ENCODE results near the gene CYBA. TPM values are rescaled to one million over a fixed set of nuclear protein-coding genes. Genes with fewer than 3 reads are reported as not detected.
"Not testable (repeated sequence)": the region's sequence is repeated elsewhere in the genome, so short reads cannot be mapped to it uniquely, and the experiment has no call there.

The CYBA gene
- total RNA-seq, 1 donor from 2014 or later: 116 TPM

GRCh38 chr16:88613293-88613692 is 37.6 kb downstream of the CYBA start:
- H3K27ac Mint-ChIP-seq: no peak overlapping the region
- H3K36me3 Mint-ChIP-seq: peaks cover 18% of the 10 kb centered on the region
- H3K4me3 Mint-ChIP-seq: no peak overlapping the region
- no peaks in the 10 kb centered on the region for H3K27me3 Mint-ChIP-seq (ENCODE audit: low read depth)
- H3K4me1 Mint-ChIP-seq: no peaks in the 10 kb centered on the region
- H3K9me3 Mint-ChIP-seq: no peaks in the 10 kb centered on the region
- no peak for TF ChIP-seq CTCF (IDR thresholded peaks at IDR 0.05; ENCODE audit: unreplicated experiment)
- no peak for DNase-seq (ENCODE audit: low spot score in 2 of 2, unreplicated experiment in 2 of 2)

DNA sequence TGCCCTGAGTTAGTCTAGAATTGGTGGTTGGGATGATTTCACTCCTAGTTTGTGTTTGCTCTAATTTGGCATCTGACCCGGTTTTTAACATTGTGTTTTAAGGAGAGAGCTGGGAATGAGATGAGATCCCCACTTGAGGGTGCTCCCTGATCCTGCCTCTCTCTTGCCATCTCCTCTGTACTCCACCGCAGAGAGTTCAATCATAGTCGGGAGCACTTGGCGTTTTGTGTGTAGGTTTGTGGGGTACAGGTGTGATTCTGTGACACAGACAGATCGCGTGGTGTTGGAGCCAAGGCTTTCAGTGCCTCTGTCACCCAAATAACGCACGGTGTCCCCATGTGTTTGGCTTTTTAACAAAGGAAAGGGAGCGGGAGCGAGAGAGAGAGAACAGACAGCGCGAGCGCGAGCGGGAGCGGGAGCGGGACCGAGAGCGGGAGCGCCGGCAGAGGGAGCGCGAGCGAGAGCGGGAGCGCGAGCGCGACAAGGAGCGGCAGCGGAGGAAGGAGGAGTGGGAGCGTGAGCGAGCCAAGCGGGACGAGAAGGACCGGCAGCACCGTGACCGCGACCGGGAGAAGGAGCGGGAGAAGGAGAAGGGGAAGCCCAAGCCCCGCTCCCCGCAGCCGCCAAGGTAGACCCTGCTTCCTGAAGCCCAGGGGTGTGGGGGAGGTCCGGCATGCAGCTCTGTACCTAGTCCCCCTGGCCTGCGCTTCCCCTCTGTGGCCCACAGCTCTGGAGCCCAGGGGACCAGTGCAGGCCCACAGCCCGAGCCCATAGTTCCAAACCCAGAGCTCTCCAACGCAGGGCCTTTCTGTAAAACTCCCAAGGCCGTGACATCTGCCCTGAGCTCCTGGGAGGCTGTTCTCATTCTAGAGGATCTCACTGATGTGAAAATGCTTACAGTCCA is 39.7 kb downstream of the CYBA start:
- Mint-ChIP-seq H3K4me1 (no peaks in the 10 kb centered on the region), H3K27me3 (ENCODE audit: low read depth) (no peaks in the 10 kb centered on the region), H3K9me3 (no peaks in the 10 kb centered on the region), H3K27ac (no peak overlapping the region), H3K4me3 (no peak overlapping the region), H3K36me3 (peaks cover 26% of the 10 kb centered on the region)
- no peak for DNase-seq (ENCODE audit: low spot score in 2 of 2, unreplicated experiment in 2 of 2)
- no peak for TF ChIP-seq CTCF (IDR thresholded peaks at IDR 0.05; ENCODE audit: unreplicated experiment)

- H3K9me3 Mint-ChIP-seq: no peaks in the 10 kb centered on the region
- DNase-seq (ENCODE audit: low spot score in 2 of 2, unreplicated experiment in 2 of 2): no peak
- H3K4me3 Mint-ChIP-seq: no peak overlapping the region
- no peaks in the 10 kb centered on the region for H3K27me3 Mint-ChIP-seq (ENCODE audit: low read depth)
- no peaks in the 10 kb centered on the region for H3K4me1 Mint-ChIP-seq
- H3K27ac Mint-ChIP-seq: no peak overlapping the region
- H3K36me3 Mint-ChIP-seq: peaks cover 31% of the 10 kb centered on the region
- no peak for TF ChIP-seq CTCF (IDR thresholded peaks at IDR 0.05; ENCODE audit: unreplicated experiment)
Measured at GRCh38 chr16:88610080-88610479, 40.8 kb downstream of the CYBA start.

DNA sequence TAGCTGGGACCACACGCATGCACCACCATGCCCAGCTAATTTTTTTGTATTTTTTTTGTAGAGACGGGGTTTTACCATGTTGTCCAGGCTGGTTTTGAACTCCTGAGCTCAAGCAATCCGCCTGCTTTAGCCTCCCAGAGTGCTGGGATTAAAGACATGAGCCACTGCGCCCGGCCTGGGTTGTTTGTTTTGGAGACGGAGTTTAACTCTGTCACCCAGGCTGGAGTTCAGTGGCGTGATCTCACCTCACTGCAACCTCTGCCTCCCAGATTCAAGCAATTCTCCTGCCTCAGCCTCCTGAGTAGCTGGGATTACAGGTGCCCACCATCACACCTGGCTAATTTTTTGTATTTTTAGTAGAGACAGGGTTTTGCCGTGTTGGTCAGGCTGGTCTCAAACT is 41.4 kb downstream of the CYBA start:
- H3K27ac Mint-ChIP-seq; H3K4me1 Mint-ChIP-seq; H3K4me3 Mint-ChIP-seq; DNase-seq (ENCODE audit: low spot score in 2 of 2, unreplicated experiment in 2 of 2); H3K9me3 Mint-ChIP-seq; H3K27me3 Mint-ChIP-seq (ENCODE audit: low read depth): not testable (repeated sequence)
- peaks cover 31% of the 10 kb centered on the region for H3K36me3 Mint-ChIP-seq

DNA sequence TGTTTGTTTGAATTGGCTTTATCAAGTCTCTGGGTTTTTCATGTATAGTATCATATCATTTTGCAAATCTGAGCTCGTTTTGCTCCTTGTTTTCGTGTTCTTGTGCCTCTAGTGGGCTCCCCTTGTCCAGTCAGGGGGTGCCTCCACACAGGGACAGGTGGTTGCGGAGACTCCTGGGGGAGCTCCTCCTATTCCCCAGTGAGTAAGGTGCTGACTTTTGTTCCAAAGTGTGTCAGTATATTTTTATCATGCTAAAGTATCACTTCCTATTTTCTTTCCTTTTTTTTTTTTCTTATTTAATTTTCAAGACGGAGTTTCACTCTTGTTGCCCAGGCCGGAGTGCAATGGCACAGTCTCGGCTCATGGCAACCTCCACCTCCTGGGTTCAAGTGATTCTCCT is 42.8 kb downstream of the CYBA start:
- Mint-ChIP-seq H3K4me3 (no peak overlapping the region), H3K9me3 (no peaks in the 10 kb centered on the region), H3K4me1 (no peaks in the 10 kb centered on the region), H3K36me3 (peaks cover 32% of the 10 kb centered on the region), H3K27ac (no peak overlapping the region), H3K27me3 (ENCODE audit: low read depth) (no peaks in the 10 kb centered on the region)
- TF ChIP-seq CTCF (IDR thresholded peaks at IDR 0.05; ENCODE audit: unreplicated experiment): no peak
- DNase-seq (ENCODE audit: low spot score in 2 of 2, unreplicated experiment in 2 of 2): no peak

DNA sequence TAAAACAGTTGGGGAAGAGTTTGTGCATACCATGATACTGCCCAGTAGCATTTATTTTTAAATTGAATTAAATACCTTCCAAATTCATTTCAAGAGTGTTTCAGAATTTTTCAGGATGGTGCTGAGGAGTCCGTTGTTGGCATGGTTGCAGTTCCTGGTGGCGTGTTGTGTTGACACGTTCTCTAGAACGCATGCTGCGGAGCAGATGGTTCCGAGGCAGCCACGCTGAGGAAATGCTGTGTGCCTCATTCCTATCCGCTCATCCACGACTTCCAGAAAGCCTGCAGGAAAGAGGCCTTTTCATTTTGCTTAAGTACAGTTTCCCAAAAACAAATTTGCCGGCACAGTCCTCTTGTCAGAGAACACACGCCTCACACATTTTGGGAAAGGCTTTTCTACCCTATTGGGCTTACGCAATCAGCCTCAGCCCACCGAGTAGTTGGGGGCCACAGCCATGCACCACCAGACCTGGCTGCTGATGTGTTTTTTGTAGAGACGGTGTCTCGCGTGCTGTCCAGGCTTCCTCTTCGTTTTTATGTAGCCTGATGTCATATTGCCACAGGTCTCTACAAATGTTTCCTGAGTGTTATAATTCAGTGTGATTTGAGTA is 44.6 kb downstream of the CYBA start:
- H3K9me3 Mint-ChIP-seq: no peaks in the 10 kb centered on the region
- no peaks in the 10 kb centered on the region for H3K27me3 Mint-ChIP-seq (ENCODE audit: low read depth)
- H3K4me3 Mint-ChIP-seq: no peak overlapping the region
- H3K4me1 Mint-ChIP-seq: no peaks in the 10 kb centered on the region
- no peak overlapping the region for H3K27ac Mint-ChIP-seq
- DNase-seq (ENCODE audit: low spot score in 2 of 2, unreplicated experiment in 2 of 2): no peak
- H3K36me3 Mint-ChIP-seq: peaks cover 41% of the 10 kb centered on the region
- TF ChIP-seq CTCF (IDR thresholded peaks at IDR 0.05; ENCODE audit: unreplicated experiment): no peak
